Measurements from ENCODE around the gene ASCL1. TPM values are rescaled to one million over a fixed set of nuclear protein-coding genes. Genes with fewer than 3 reads are reported as not detected.
A peak's percentile ranks its signal among the peaks of the same experiment; 100 is the strongest.

Gene ASCL1
- total RNA-seq, 1 donor from 2014 or later: 0.21 TPM

GRCh38 chr12:102962532-102962931, 5.1 kb downstream of the ASCL1 start:
- Mint-ChIP-seq H3K27me3 (ENCODE audit: insufficient read depth, low read depth) (peaks cover 65% of the 10 kb centered on the region), H3K9me3 (peaks cover 14% of the 10 kb centered on the region)
- H3F3A ChIP-seq (ENCODE audit: low read depth): peaks cover 46% of the 10 kb centered on the region

GRCh38 chr12:102962986-102963385, 5.5 kb downstream of the ASCL1 start:
- DNase-seq (ENCODE audit: low spot score): no peak
- H3K36me3 Mint-ChIP-seq: peaks cover 4% of the 10 kb centered on the region
- Histone ChIP-seq H2AFZ (replicated peaks) (no peak overlapping the region), H3K79me2 (ENCODE audit: low read depth) (no peaks in the 10 kb centered on the region), H3K4me3 (no peak overlapping the region), H3K9ac (no peak overlapping the region), H3K4me1 (peaks cover 35% of the 10 kb centered on the region), H4K20me1 (ENCODE audit: low read depth) (peaks cover 62% of the 10 kb centered on the region), H3K27ac (no peak overlapping the region), H3K36me3 (no peaks in the 10 kb centered on the region), H3K9me3 (ENCODE audit: low read depth) (peaks cover 12% of the 10 kb centered on the region), H3K27me3 (peaks cover 100% of the 10 kb centered on the region), H3K4me2 (peak overlapping the region; percentile 25), H3F3A (ENCODE audit: low read depth) (peaks cover 41% of the 10 kb centered on the region)
- no peak overlapping the region for H3K27ac Mint-ChIP-seq
- H3K4me1 Mint-ChIP-seq: peaks cover 67% of the 10 kb centered on the region
- no peak for TF ChIP-seq CTCF (IDR thresholded peaks at IDR 0.05)
- peak overlapping the region; percentile 68 for H3K4me3 Mint-ChIP-seq
- peaks cover 65% of the 10 kb centered on the region for H3K27me3 Mint-ChIP-seq (ENCODE audit: insufficient read depth, low read depth)
- H3K9me3 Mint-ChIP-seq: peaks cover 14% of the 10 kb centered on the region

More at GRCh38 chr12:102962532-102962931, 5.1 kb downstream of the ASCL1 start:
- Histone ChIP-seq H4K20me1 (ENCODE audit: low read depth) (peaks cover 62% of the 10 kb centered on the region), H3K4me1 (peaks cover 39% of the 10 kb centered on the region), H3K9me3 (ENCODE audit: low read depth) (peaks cover 12% of the 10 kb centered on the region), H3K9ac (no peak overlapping the region), H3K79me2 (ENCODE audit: low read depth) (no peaks in the 10 kb centered on the region), H3K27ac (no peak overlapping the region), H2AFZ (replicated peaks) (no peak overlapping the region), H3K4me3 (no peak overlapping the region), H3K36me3 (no peaks in the 10 kb centered on the region), H3K27me3 (peaks cover 100% of the 10 kb centered on the region), H3K4me2 (peak overlapping the region; percentile 25)
- Mint-ChIP-seq H3K4me3 (peak overlapping the region; percentile 68), H3K27ac (no peak overlapping the region), H3K36me3 (peaks cover 4% of the 10 kb centered on the region), H3K4me1 (peaks cover 67% of the 10 kb centered on the region)
- DNase-seq (ENCODE audit: low spot score): peak; percentile 28
- TF ChIP-seq CTCF (IDR thresholded peaks at IDR 0.05) (no peak), EZH2 (IDR thresholded peaks at IDR 0.05) (no peak), EZH2phosphoT487 (IDR thresholded peaks at IDR 0.05) (no peak)

- H2AFZ ChIP-seq (replicated peaks): no peak overlapping the region
- peaks cover 67% of the 10 kb centered on the region for H3K4me1 Mint-ChIP-seq
- H3K4me3 ChIP-seq: no peak overlapping the region
- peaks cover 33% of the 10 kb centered on the region for H3F3A ChIP-seq (ENCODE audit: low read depth)
- peaks cover 12% of the 10 kb centered on the region for H3K9me3 ChIP-seq (ENCODE audit: low read depth)
- H3K27me3 ChIP-seq: peaks cover 100% of the 10 kb centered on the region
- peaks cover 4% of the 10 kb centered on the region for H3K36me3 Mint-ChIP-seq
- H3K9me3 Mint-ChIP-seq: peaks cover 14% of the 10 kb centered on the region
- no peak for DNase-seq (ENCODE audit: low spot score)
- H3K36me3 ChIP-seq: no peaks in the 10 kb centered on the region
- H3K4me2 ChIP-seq: no peak overlapping the region
- no peak for TF ChIP-seq EZH2phosphoT487 (IDR thresholded peaks at IDR 0.05)
- TF ChIP-seq CTCF (IDR thresholded peaks at IDR 0.05): no peak
- no peak for TF ChIP-seq EZH2 (IDR thresholded peaks at IDR 0.05)
- no peak overlapping the region for H3K27ac Mint-ChIP-seq
- H3K4me3 Mint-ChIP-seq: peak overlapping the region; percentile 11
- H3K79me2 ChIP-seq (ENCODE audit: low read depth): no peaks in the 10 kb centered on the region
- peaks cover 34% of the 10 kb centered on the region for H3K4me1 ChIP-seq
- no peak overlapping the region for H3K9ac ChIP-seq
- H4K20me1 ChIP-seq (ENCODE audit: low read depth): peaks cover 58% of the 10 kb centered on the region
- peaks cover 69% of the 10 kb centered on the region for H3K27me3 Mint-ChIP-seq (ENCODE audit: insufficient read depth, low read depth)
- H3K27ac ChIP-seq: no peak overlapping the region
Measured at GRCh38 chr12:102963796-102964195, 6.3 kb downstream of the ASCL1 start.

Data from neural progenitor cell (in vitro differentiated cells).